K562 (cell line): ENCODE measurements around the gene PRDM2. TPM values are rescaled to one million over a fixed set of nuclear protein-coding genes. Genes with fewer than 3 reads are reported as not detected.

Experiments used
- ATAC-seq: fragments of 200-7000 bp; cut with Tn5 transposase; 3 replicates; pipeline ENCODE4 v1.9.1; 2020; ENCODE audit warnings: moderate library complexity
- BruUV-seq: library from RNA; stranded (reverse); fragments of 400-500 nt; replicated peaks from 2 replicates; lab custom pipeline; 2021; lab: Mats Ljungman, UMichigan
- CTCF ChIA-PET: fragments of 300-600 bp; formaldehyde crosslinking; extraction: SDS; loops from one replicate; lab custom pipeline; 2021; ENCODE audit warnings: low intra/inter-chr PET ratio; lab: Yijun Ruan, JAX
- POLR2A ChIA-PET: fragments of 300-600, 350-650 bp; sonication (Branson Sonifier 250); formaldehyde crosslinking; extraction: SDS; loops from one replicate; lab custom pipeline; 2021; ENCODE audit warnings: antibody characterized with exemption, inconsistent platforms; lab: Yijun Ruan, JAX
- DNase-seq, 4 experiments: peaks; one replicate each; pipeline versions ENCODE4 v3.0.0 to v3.0.0-alpha.2; 2011 to 2018; ENCODE audit warnings: low spot score in 3 of 4, mixed read lengths in 3 of 4; ENCODE audit errors: extremely low read depth in 1 of 4
- FAIRE-seq: peaks from 2 replicates; lab custom pipeline; 2011; peaks lifted over from hg19 to GRCh38; lab: Jason Lieb, UNC
- H2AFZ ChIP-seq: 2 replicates; pipeline ENCODE4 v1.6.0; 2011; ENCODE audit warnings: low read depth, low read length, control low read depth, inconsistent platforms
- H3K27ac ChIP-seq: fragments of 200-600 bp; 3 replicates; pipeline ENCODE4 v1.8.0; 2011; ENCODE audit warnings: low read depth, mild to moderate bottlenecking, control low read depth, inconsistent platforms, low read length, moderate library complexity, mixed read lengths; ENCODE audit errors: extremely low read depth
- H3K27me3 ChIP-seq, 2 experiments: fragments of 300-600 bp in 1 of 2; 2 replicates in 1 of 2; 3 replicates in 1 of 2; pipeline versions ENCODE4 v1.6.0 to v1.8.0; 2011; ENCODE audit warnings: inconsistent platforms in 2 of 2, low read length in 2 of 2, mild to moderate bottlenecking in 1 of 2, mixed read lengths in 1 of 2, moderate library complexity in 1 of 2; ENCODE audit not compliant: control insufficient read depth in 2 of 2, insufficient read depth in 2 of 2
- H3K36me3 ChIP-seq: fragments of 300-600 bp; 3 replicates; pipeline ENCODE4 v1.8.0; 2011; ENCODE audit warnings: mild to moderate bottlenecking, low read length, inconsistent platforms; ENCODE audit not compliant: control insufficient read depth, insufficient read depth
- H3K4me1 ChIP-seq, 2 experiments: fragments of 200-600 bp in 1 of 2; replicated peaks in 1 of 2; 2 replicates in 1 of 2; 3 replicates in 1 of 2; pipeline versions ENCODE4 v1.5.1 to v1.8.0; 2011; ENCODE audit warnings: inconsistent platforms in 2 of 2, low read length in 2 of 2, mild to moderate bottlenecking in 1 of 2, mixed read lengths in 1 of 2, moderate library complexity in 1 of 2; ENCODE audit not compliant: control insufficient read depth in 2 of 2, insufficient read depth in 2 of 2
- H3K4me2 ChIP-seq: 2 replicates; pipeline ENCODE4 v1.6.1; 2011; ENCODE audit warnings: low read length, control low read depth, inconsistent platforms, mixed read lengths; ENCODE audit not compliant: insufficient read depth
- H3K4me3 ChIP-seq: fragments of 200-600 bp; sonication (generic), shearing (Covaris generic); 2 replicates; pipeline ENCODE4 v1.5.1; 2016; ENCODE audit warnings: control low read depth, inconsistent platforms
- H3K79me2 ChIP-seq: fragments of 200-600 bp; 3 replicates; pipeline ENCODE4 v1.8.0; 2011; ENCODE audit warnings: low read length, inconsistent platforms; ENCODE audit not compliant: control insufficient read depth, insufficient read depth
- H3K9ac ChIP-seq, 2 experiments: 2 replicates each; pipeline versions ENCODE4 v1.6.0 to v1.6.1; 2011; ENCODE audit warnings: low read depth in 2 of 2, low read length in 2 of 2, control low read depth in 1 of 2, inconsistent platforms in 1 of 2, mild to moderate bottlenecking in 1 of 2, mixed read lengths in 1 of 2; ENCODE audit not compliant: insufficient read depth in 1 of 2
- H3K9me1 ChIP-seq: one replicate; pipeline ENCODE4 v1.6.0; 2011; ENCODE audit warnings: inconsistent platforms, mild to moderate bottlenecking, low read length, moderate library complexity; ENCODE audit not compliant: control insufficient read depth, insufficient read depth
- H3K9me3 ChIP-seq: replicated peaks from 2 replicates; pipeline ENCODE4 v1.5.1; 2011; ENCODE audit warnings: low read depth, low read length, inconsistent platforms; ENCODE audit not compliant: control insufficient read depth, insufficient read depth
- H4K20me1 ChIP-seq: replicated peaks from 2 replicates; pipeline ENCODE4 v1.6.1; 2011; ENCODE audit warnings: low read length, inconsistent platforms, mixed read lengths; ENCODE audit not compliant: control insufficient read depth, insufficient read depth
- C11orf30 ChIP-seq: fragments of 450-650 bp; IDR thresholded peaks from 2 replicates; pipeline ENCODE4 v1.6.1; 2016; ENCODE audit warnings: low read depth, mild to moderate bottlenecking
- COPS2 ChIP-seq: fragments of 450-650 bp; conservative IDR thresholded peaks from 2 replicates; pipeline ENCODE4 v1.6.1; 2016; ENCODE audit warnings: mild to moderate bottlenecking, moderate library complexity
- FOXJ2 ChIP-seq: fragments of 200-800 bp; sonication (Bioruptor generic); IDR thresholded peaks from 2 replicates; pipeline ENCODE4 v1.6.1; 2016; ENCODE audit warnings: missing genetic modification characterization, missing compliant biosample characterization
- HEY1 ChIP-seq: fragments of 250-450 bp; sonication (Bioruptor Pico); IDR thresholded peaks from 2 replicates; pipeline ENCODE4 v1.5.0; 2020; ENCODE audit warnings: mild to moderate bottlenecking, moderate library complexity, borderline replicate concordance
- KAT8 ChIP-seq: fragments of 450-650 bp; IDR thresholded peaks from 2 replicates; pipeline ENCODE4 v1.6.1; 2016; ENCODE audit warnings: low read depth, mild to moderate bottlenecking
- SIRT6 ChIP-seq: IDR thresholded peaks from one replicate; pipeline ENCODE4 v1.6.1; 2012; ENCODE audit warnings: low read depth, mild to moderate bottlenecking, control low read depth, inconsistent platforms, low read length, moderate library complexity
- SMAD2 ChIP-seq: fragments of 150-350 bp; IDR thresholded peaks from 2 replicates; pipeline ENCODE4 v1.6.1; 2014; ENCODE audit warnings: low read depth, mild to moderate bottlenecking, low read length
- SMARCA4 ChIP-seq: fragments of 450-650 bp; IDR thresholded peaks from 2 replicates; pipeline ENCODE4 v1.6.1; 2016
- SRF ChIP-seq, 2 experiments: fragments of 250-450, 450-650 bp in 1 of 2; sonication (Bioruptor Pico) in 1 of 2; sonication (generic) in 1 of 2; formaldehyde crosslinking; IDR thresholded peaks; 2 replicates each; pipeline versions ENCODE4 v1.5.0 to v1.5.1; 2020 to 2022; ENCODE audit warnings: mild to moderate bottlenecking in 1 of 2, missing genetic modification reagents in 1 of 2
- ZNF239 ChIP-seq: fragments of 250-450 bp; sonication (Bioruptor Pico); IDR thresholded peaks from 2 replicates; pipeline ENCODE4 v1.4.0; 2020; ENCODE audit warnings: mild to moderate bottlenecking
- WGBS: fragments of 100-300 bp; shearing (Covaris generic); methylation state at CpG from one replicate; pipeline ENCODE4 v1.1.6; 2016; ENCODE audit warnings: low coverage, mixed read lengths; ENCODE audit not compliant: insufficient coverage; ENCODE audit errors: missing lambda C conversion rate; 5-methylcytosine and 5-hydroxymethylcytosine counted together
- in situ Hi-C: fragments of 300-500 bp; cut with MboI; formaldehyde crosslinking; loops from 4 replicates; pipeline ENCODE4 v1.15.0; 2018; ENCODE audit warnings: inconsistent platforms, mixed read lengths
- intact Hi-C: fragments of 100-400 bp; cut with micrococcal nuclease; formaldehyde crosslinking; loops from 2 replicates; pipeline ENCODE4 v1.14.2; 2022
- polyA plus RNA-seq, 8 experiments: library from polyadenylated mRNA; depleted of rRNA in 4 of 8; stranded (reverse) in 5 of 8; unstranded in 3 of 8; fragments of >200 nt; fragmentation: Nextera tagmentation in 2 of 8; fragmentation: Illumina TruSeq in 1 of 8; extraction: Ambion mirVana in 2 of 8; extraction: Trizol in 1 of 8; gene quantifications; 2 replicates each; pipeline versions ENCODE4 v1.2.1 to v1.2.3, GENCODE V29; 2011 to 2014; ENCODE audit warnings: inconsistent platforms in 1 of 8, missing spikeins in 1 of 8
- total RNA-seq, 7 experiments: library from RNA; depleted of rRNA in 6 of 7; stranded (reverse); fragments of >200 nt in 6 of 7; fragmentation: Illumina TruSeq in 2 of 7; extraction: Trizol in 2 of 7; gene quantifications; 2 replicates each; pipeline versions ENCODE4 v1.2.1 to v1.2.3, GENCODE V29; 2011 to 2021; ENCODE audit warnings: low replicate concordance in 1 of 7
- TF ChIP-seq, protein P1 (sequence below): fragments of 250-450 bp; sonication (Bioruptor Pico); IDR thresholded peaks from 2 replicates; pipeline ENCODE4 v1.9.0; 2021; ENCODE audit warnings: mild to moderate bottlenecking
- TF ChIP-seq, protein P2 (sequence below), 3 experiments: IDR thresholded peaks in 2 of 3; conservative IDR thresholded peaks in 1 of 3; 2 replicates each; pipeline ENCODE4 v1.5.1; 2011 to 2012; ENCODE audit warnings: low read length in 3 of 3, mild to moderate bottlenecking in 3 of 3, control low read depth in 2 of 3, improper control_type of control experiment in 1 of 3, inconsistent platforms in 1 of 3, low read depth in 1 of 3, mixed read lengths in 1 of 3, moderate library complexity in 1 of 3; ENCODE audit not compliant: insufficient read depth in 2 of 3
- TF ChIP-seq, protein P3 (sequence below), 2 experiments: fragments of 450-650 bp; formaldehyde crosslinking in 1 of 2; IDR thresholded peaks; 2 replicates each; pipeline versions ENCODE4 v1.4.0 to v1.6.1; 2014 to 2020; ENCODE audit warnings: mild to moderate bottlenecking in 2 of 2, borderline replicate concordance in 1 of 2, low read depth in 1 of 2

PRDM2 gene
- total and polyA plus RNA-seq, 9 of the 15 experiments (the other 6 are each of a cell fraction or from before 2014, with no cell fraction given) = 5.4 to 27.6 (median 12.5) TPM

DNA sequence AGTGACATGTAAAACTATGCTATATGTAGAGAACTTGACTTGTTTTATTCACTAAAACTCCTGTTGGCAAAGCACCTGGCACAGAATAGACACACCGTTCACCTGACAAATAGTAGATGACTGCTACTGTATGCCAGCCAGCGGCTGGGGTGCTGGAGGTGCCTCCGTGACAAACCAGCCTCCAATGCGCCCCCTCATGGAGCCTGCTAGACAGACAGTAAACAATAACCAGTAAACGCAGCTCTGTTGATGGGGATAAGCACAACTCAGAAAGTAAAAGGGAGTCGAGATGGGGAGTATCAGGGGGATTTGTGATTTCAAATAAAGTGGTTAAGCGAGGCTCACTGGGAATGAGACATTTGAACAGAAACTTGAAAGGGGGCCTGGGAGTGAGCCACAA is 107.2 kb downstream of the PRDM2 start:
- H3K27me3 ChIP-seq = peaks cover 6 to 41% of the 10 kb centered on the region in 2 experiments; a peak in 4 of 5 replicates
- H3K9me3 ChIP-seq = no peaks in the 10 kb centered on the region
- ATAC-seq = peak; percentile 72
- in situ Hi-C loops = no loop called here
- H3K4me3 ChIP-seq = no peak overlapping the region
- no TSS peak for BruUV-seq
- H3K36me3 ChIP-seq = no peaks in the 10 kb centered on the region
- intact Hi-C loops = no loop called here
- FAIRE-seq = peak; percentile 91
- 3% methylated on average over 7 of the region's 7 CpGs for WGBS
- H3K79me2 ChIP-seq = no peaks in the 10 kb centered on the region
- DNase-seq = peak; percentile 57 to 70 (median 62)
- H4K20me1 ChIP-seq = peaks cover 50% of the 10 kb centered on the region
- H2AFZ ChIP-seq = no peak overlapping the region
- H3K9ac ChIP-seq = no peak overlapping the region
- H3K27ac ChIP-seq = no peak overlapping the region
- peaks cover 5% of the 10 kb centered on the region for H3K9me1 ChIP-seq
- ChIA-PET POLR2A (interaction anchor here (1.0 kb wide), 1 partner anchor 10 kb away, joined by 4 read pairs; no protein-coding TSS in a partner anchor), CTCF (interaction anchor here (3.9 kb wide), 1 partner anchor 141 kb away, joined by 16 read pairs; no protein-coding TSS in a partner anchor)
- H3K4me2 ChIP-seq = no peak overlapping the region
- H3K4me1 ChIP-seq = peaks cover 23 to 25% of the 10 kb centered on the region in 2 experiments
- TF ChIP-seq COPS2 (no peak), SIRT6 (no peak), C11orf30 (no peak), FOXJ2 (tag) (no peak), ZNF239 (CRISPR knock-in tag) (no peak), SRF (CRISPR knock-in tag; IDR thresholded peaks at IDR 0.05) (no peak), SMAD2 (no peak), SMARCA4 (no peak), HEY1 (no peak), KAT8 (no peak)
- TF ChIP-seq, protein P1, sequence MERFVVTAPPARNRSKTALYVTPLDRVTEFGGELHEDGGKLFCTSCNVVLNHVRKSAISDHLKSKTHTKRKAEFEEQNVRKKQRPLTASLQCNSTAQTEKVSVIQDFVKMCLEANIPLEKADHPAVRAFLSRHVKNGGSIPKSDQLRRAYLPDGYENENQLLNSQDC (CRISPR knock-in tag) = no peak
- TF ChIP-seq, protein P2, sequence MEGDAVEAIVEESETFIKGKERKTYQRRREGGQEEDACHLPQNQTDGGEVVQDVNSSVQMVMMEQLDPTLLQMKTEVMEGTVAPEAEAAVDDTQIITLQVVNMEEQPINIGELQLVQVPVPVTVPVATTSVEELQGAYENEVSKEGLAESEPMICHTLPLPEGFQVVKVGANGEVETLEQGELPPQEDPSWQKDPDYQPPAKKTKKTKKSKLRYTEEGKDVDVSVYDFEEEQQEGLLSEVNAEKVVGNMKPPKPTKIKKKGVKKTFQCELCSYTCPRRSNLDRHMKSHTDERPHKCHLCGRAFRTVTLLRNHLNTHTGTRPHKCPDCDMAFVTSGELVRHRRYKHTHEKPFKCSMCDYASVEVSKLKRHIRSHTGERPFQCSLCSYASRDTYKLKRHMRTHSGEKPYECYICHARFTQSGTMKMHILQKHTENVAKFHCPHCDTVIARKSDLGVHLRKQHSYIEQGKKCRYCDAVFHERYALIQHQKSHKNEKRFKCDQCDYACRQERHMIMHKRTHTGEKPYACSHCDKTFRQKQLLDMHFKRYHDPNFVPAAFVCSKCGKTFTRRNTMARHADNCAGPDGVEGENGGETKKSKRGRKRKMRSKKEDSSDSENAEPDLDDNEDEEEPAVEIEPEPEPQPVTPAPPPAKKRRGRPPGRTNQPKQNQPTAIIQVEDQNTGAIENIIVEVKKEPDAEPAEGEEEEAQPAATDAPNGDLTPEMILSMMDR (IDR thresholded peaks at IDR 0.05 in 2 of 3, conservative IDR thresholded peaks at IDR 0.05 in 1 of 3; ENCODE audit: insufficient read depth in 2 of 3, low read depth in 1 of 3, low read length in 3 of 3) = peak; percentile 62 to 83 (median 73)
- TF ChIP-seq, protein P3, sequence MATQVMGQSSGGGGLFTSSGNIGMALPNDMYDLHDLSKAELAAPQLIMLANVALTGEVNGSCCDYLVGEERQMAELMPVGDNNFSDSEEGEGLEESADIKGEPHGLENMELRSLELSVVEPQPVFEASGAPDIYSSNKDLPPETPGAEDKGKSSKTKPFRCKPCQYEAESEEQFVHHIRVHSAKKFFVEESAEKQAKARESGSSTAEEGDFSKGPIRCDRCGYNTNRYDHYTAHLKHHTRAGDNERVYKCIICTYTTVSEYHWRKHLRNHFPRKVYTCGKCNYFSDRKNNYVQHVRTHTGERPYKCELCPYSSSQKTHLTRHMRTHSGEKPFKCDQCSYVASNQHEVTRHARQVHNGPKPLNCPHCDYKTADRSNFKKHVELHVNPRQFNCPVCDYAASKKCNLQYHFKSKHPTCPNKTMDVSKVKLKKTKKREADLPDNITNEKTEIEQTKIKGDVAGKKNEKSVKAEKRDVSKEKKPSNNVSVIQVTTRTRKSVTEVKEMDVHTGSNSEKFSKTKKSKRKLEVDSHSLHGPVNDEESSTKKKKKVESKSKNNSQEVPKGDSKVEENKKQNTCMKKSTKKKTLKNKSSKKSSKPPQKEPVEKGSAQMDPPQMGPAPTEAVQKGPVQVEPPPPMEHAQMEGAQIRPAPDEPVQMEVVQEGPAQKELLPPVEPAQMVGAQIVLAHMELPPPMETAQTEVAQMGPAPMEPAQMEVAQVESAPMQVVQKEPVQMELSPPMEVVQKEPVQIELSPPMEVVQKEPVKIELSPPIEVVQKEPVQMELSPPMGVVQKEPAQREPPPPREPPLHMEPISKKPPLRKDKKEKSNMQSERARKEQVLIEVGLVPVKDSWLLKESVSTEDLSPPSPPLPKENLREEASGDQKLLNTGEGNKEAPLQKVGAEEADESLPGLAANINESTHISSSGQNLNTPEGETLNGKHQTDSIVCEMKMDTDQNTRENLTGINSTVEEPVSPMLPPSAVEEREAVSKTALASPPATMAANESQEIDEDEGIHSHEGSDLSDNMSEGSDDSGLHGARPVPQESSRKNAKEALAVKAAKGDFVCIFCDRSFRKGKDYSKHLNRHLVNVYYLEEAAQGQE (IDR thresholded peaks at IDR 0.05; ENCODE audit: borderline replicate concordance) = peak; percentile 24; the same call in 1 of the 2 replicates
- TF ChIP-seq, protein P3 (CRISPR knock-in tag; IDR thresholded peaks at IDR 0.05; ENCODE audit: low read depth) = no peak
